Neural cell (in vitro differentiated cells): ENCODE measurements around the gene LY6G6D. TPM values are rescaled to one million over a fixed set of nuclear protein-coding genes. Genes with fewer than 3 reads are reported as not detected.

ENCODE experiments used
- H2AFZ ChIP-seq: fragments of 200-600, 300-800 bp; sonication (generic), shearing (Covaris generic); 2 replicates; pipeline ENCODE4 v1.6.0; 2014; ENCODE audit warnings: low read depth, mild to moderate bottlenecking, antibody characterized with exemption, low read length, moderate library complexity
- H3F3A ChIP-seq: fragments of 200-600 bp; shearing (Covaris generic); 2 replicates; pipeline ENCODE4 v1.6.1; 2016; ENCODE audit warnings: mild to moderate bottlenecking, moderate library complexity, mixed read lengths, antibody characterized with exemption, low read length; ENCODE audit not compliant: insufficient read depth, poor library complexity, severe bottlenecking
- H3K27ac ChIP-seq: fragments of 200-600, 300-800 bp; sonication (generic), shearing (Covaris generic); 2 replicates; pipeline ENCODE4 v1.5.1; 2014; ENCODE audit warnings: mild to moderate bottlenecking, low read length, moderate library complexity
- H3K27me3 ChIP-seq: fragments of 300-800, 200-600 bp; sonication (generic), shearing (Covaris generic); 2 replicates; pipeline ENCODE4 v1.6.0; 2014; ENCODE audit warnings: mild to moderate bottlenecking, low read depth, low read length, moderate library complexity; ENCODE audit not compliant: insufficient read depth
- H3K36me3 ChIP-seq: fragments of 300-800, 200-600 bp; sonication (generic), shearing (Covaris generic); 2 replicates; pipeline ENCODE4 v1.5.1; 2014; ENCODE audit warnings: mild to moderate bottlenecking, antibody characterized with exemption, low read length, moderate library complexity; ENCODE audit not compliant: insufficient read depth
- H3K4me2 ChIP-seq: fragments of 300-800, 200-600 bp; sonication (generic), shearing (Covaris generic); 2 replicates; pipeline ENCODE4 v1.6.0; 2014; ENCODE audit warnings: mild to moderate bottlenecking, low read length
- H3K4me3 ChIP-seq: fragments of 300-800, 200-600 bp; sonication (generic), shearing (Covaris generic); 2 replicates; pipeline ENCODE4 v1.5.1; 2014; ENCODE audit warnings: mild to moderate bottlenecking, low read length, moderate library complexity
- H3K79me2 ChIP-seq: fragments of 200-600 bp; shearing (Covaris generic); replicated peaks from 2 replicates; pipeline ENCODE4 v1.6.0; 2014; ENCODE audit warnings: mild to moderate bottlenecking, low read length, moderate library complexity; ENCODE audit not compliant: insufficient read depth
- H3K9ac ChIP-seq: fragments of 300-800, 200-600 bp; sonication (generic), shearing (Covaris generic); 2 replicates; pipeline ENCODE4 v1.6.1; 2016; ENCODE audit warnings: mild to moderate bottlenecking, low read length, mixed read lengths
- H3K9me2 ChIP-seq: fragments of 200-600 bp; shearing (Covaris generic); 2 replicates; pipeline ENCODE4 v1.6.1; 2016; ENCODE audit warnings: mild to moderate bottlenecking, low read length, mixed read lengths; ENCODE audit not compliant: insufficient read depth
- H3K9me3 ChIP-seq: fragments of 200-600, 300-800 bp; sonication (generic), shearing (Covaris generic); 2 replicates; pipeline ENCODE4 v1.6.1; 2016; ENCODE audit warnings: mild to moderate bottlenecking, mixed run types, low read length, moderate library complexity, mixed read lengths
- H4K20me1 ChIP-seq: fragments of 200-600 bp; shearing (Covaris generic); 2 replicates; pipeline ENCODE4 v1.6.1; 2016; ENCODE audit warnings: mild to moderate bottlenecking, mixed run types; ENCODE audit not compliant: insufficient read depth
- CTCF ChIP-seq: fragments of 450-650 bp; IDR thresholded peaks from 2 replicates; pipeline ENCODE4 v1.5.1; 2014; ENCODE audit warnings: antibody characterized with exemption, mild to moderate bottlenecking, moderate library complexity; ENCODE audit not compliant: poor library complexity, severe bottlenecking
- EP300 ChIP-seq: fragments of 450-650 bp; conservative IDR thresholded peaks from 2 replicates; pipeline ENCODE4 v1.6.1; 2014; ENCODE audit warnings: antibody characterized with exemption, mild to moderate bottlenecking, moderate library complexity; ENCODE audit not compliant: poor library complexity, severe bottlenecking
- EZH2 ChIP-seq: fragments of 200-600, 300-800 bp; shearing (Covaris generic), sonication (generic); IDR thresholded peaks from 2 replicates; pipeline ENCODE4 v1.6.1; 2014; ENCODE audit warnings: antibody characterized with exemption, low read length, borderline replicate concordance, mild to moderate bottlenecking; ENCODE audit not compliant: insufficient read depth, poor library complexity, severe bottlenecking
- MXI1 ChIP-seq: fragments of 450-650 bp; conservative IDR thresholded peaks from 2 replicates; pipeline ENCODE4 v1.6.1; 2014; ENCODE audit warnings: antibody characterized with exemption, mild to moderate bottlenecking; ENCODE audit not compliant: poor library complexity, severe bottlenecking
- POLR2AphosphoS5 ChIP-seq: IDR thresholded peaks from 2 replicates; pipeline ENCODE4 v1.6.1; 2012
- RAD21 ChIP-seq: fragments of 450-650 bp; conservative IDR thresholded peaks from 2 replicates; pipeline ENCODE4 v1.6.1; 2014; ENCODE audit warnings: antibody characterized with exemption, mild to moderate bottlenecking, moderate library complexity
- REST ChIP-seq: IDR thresholded peaks from 2 replicates; pipeline ENCODE4 v1.6.1; 2012; ENCODE audit warnings: borderline replicate concordance
- SMC3 ChIP-seq: fragments of 450-650 bp; conservative IDR thresholded peaks from 2 replicates; pipeline ENCODE4 v1.6.1; 2014; ENCODE audit warnings: antibody characterized with exemption, mild to moderate bottlenecking, moderate library complexity; ENCODE audit not compliant: poor library complexity
- TAF1 ChIP-seq: IDR thresholded peaks from 2 replicates; pipeline ENCODE4 v1.6.1; 2012; ENCODE audit warnings: low read depth
- polyA plus RNA-seq: library from polyadenylated mRNA; depleted of rRNA; stranded (reverse); fragments of >200 nt; gene quantifications from 2 replicates; pipeline ENCODE4 v1.2.3, GENCODE V29; 2014

Gene LY6G6D
- polyA plus RNA-seq, 1 donor from 2014 or later = not detected

- no peak overlapping the region for H3K27ac ChIP-seq
- no peaks in the 10 kb centered on the region for H3K36me3 ChIP-seq
Measured at GRCh38 chr6:31691078-31691463, 24.1 kb upstream of the LY6G6D start.

GRCh38 chr6:31691564-31692108 lies 23.5 kb upstream of the LY6G6D start:
- H3K9ac ChIP-seq = no peak overlapping the region
- no peak for TF ChIP-seq CTCF
- no peak for TF ChIP-seq RAD21
- TF ChIP-seq MXI1 = no peak
- TF ChIP-seq REST = no peak
- no peak for TF ChIP-seq TAF1
- TF ChIP-seq SMC3 = no peak
- no peak for TF ChIP-seq EP300
- TF ChIP-seq POLR2AphosphoS5 = no peak
- TF ChIP-seq EZH2 = no peak
- H3K9me2 ChIP-seq = no peaks in the 10 kb centered on the region
- no peaks in the 10 kb centered on the region for H3K27me3 ChIP-seq
- no peak overlapping the region for H2AFZ ChIP-seq
- H3K36me3 ChIP-seq = no peaks in the 10 kb centered on the region
- no peaks in the 10 kb centered on the region for H4K20me1 ChIP-seq
- no peak overlapping the region for H3K4me3 ChIP-seq
- H3K27ac ChIP-seq = no peak overlapping the region
- no peak overlapping the region for H3K4me2 ChIP-seq
- H3K79me2 ChIP-seq = no peaks in the 10 kb centered on the region
- H3K9me3 ChIP-seq = no peaks in the 10 kb centered on the region
- no peaks in the 10 kb centered on the region for H3F3A ChIP-seq

More at GRCh38 chr6:31691078-31691463, 24.1 kb upstream of the LY6G6D start:
- TF ChIP-seq MXI1 = no peak
- TF ChIP-seq RAD21 = no peak
- no peak for TF ChIP-seq REST
- no peak for TF ChIP-seq EZH2
- TF ChIP-seq SMC3 = no peak
- TF ChIP-seq TAF1 = no peak
- no peaks in the 10 kb centered on the region for H3K27me3 ChIP-seq
- no peak overlapping the region for H2AFZ ChIP-seq
- H3F3A ChIP-seq = no peaks in the 10 kb centered on the region
- no peaks in the 10 kb centered on the region for H3K79me2 ChIP-seq
- H3K4me3 ChIP-seq = no peak overlapping the region
- H3K9ac ChIP-seq = no peak overlapping the region
- H3K9me3 ChIP-seq = no peaks in the 10 kb centered on the region
- no peaks in the 10 kb centered on the region for H4K20me1 ChIP-seq
- H3K9me2 ChIP-seq = no peaks in the 10 kb centered on the region
- H3K4me2 ChIP-seq = no peak overlapping the region
